HepG2 (cell line): ENCODE data around the gene SAPCD2. TPM values are rescaled to one million over a fixed set of nuclear protein-coding genes. Genes with fewer than 3 reads are reported as not detected.

ENCODE experiments used
- ATAC-seq: fragments of 200-7000 bp; cut with Tn5 transposase; 3 replicates; pipeline ENCODE4 v1.9.1; 2020; ENCODE audit warnings: mild to moderate bottlenecking, moderate library complexity
- BruUV-seq: library from RNA; stranded (reverse); fragments of 400-500 nt; replicated peaks from 2 replicates; lab custom pipeline; 2021; lab: Mats Ljungman, UMichigan
- CTCF ChIA-PET: fragments of 300-600 bp; formaldehyde crosslinking; extraction: SDS; loops from one replicate; lab custom pipeline; 2021; ENCODE audit warnings: low total read pairs, inconsistent platforms, low intra/inter-chr PET ratio; lab: Yijun Ruan, JAX
- POLR2A ChIA-PET: fragments of 350-600 bp; sonication (Branson Sonifier 250); formaldehyde crosslinking; loops from one replicate; lab custom pipeline; 2020; ENCODE audit warnings: antibody characterized with exemption, inconsistent platforms; lab: Yijun Ruan, JAX
- DNase-seq: peaks from one replicate; pipeline ENCODE4 v3.0.0-alpha.2; 2015; ENCODE audit warnings: low spot score
- FAIRE-seq: peaks from 3 replicates; lab custom pipeline; 2011; peaks lifted over from hg19 to GRCh38; lab: Jason Lieb, UNC
- H2AFZ ChIP-seq: one replicate; pipeline ENCODE4 v1.6.1; 2011; ENCODE audit warnings: low read length, inconsistent platforms
- H3K27ac ChIP-seq: fragments of 300-600 bp; 3 replicates; pipeline ENCODE4 v1.8.0; 2011; ENCODE audit warnings: mixed run types, mild to moderate bottlenecking, mixed read lengths, low read length, inconsistent platforms; ENCODE audit not compliant: insufficient read depth; ENCODE audit errors: extremely low read length
- H3K27me3 ChIP-seq, 2 experiments: fragments of 200-600 bp in 1 of 2; 2 replicates in 1 of 2; 3 replicates in 1 of 2; pipeline versions ENCODE4 v1.6.0 to v1.8.0; 2011; ENCODE audit warnings: low read length in 2 of 2, mild to moderate bottlenecking in 2 of 2, moderate library complexity in 2 of 2, inconsistent platforms in 1 of 2; ENCODE audit not compliant: insufficient read depth in 2 of 2, control insufficient read depth in 1 of 2
- H3K36me3 ChIP-seq, 2 experiments: fragments of 200-600 bp in 1 of 2; replicated peaks in 1 of 2; 2 replicates in 1 of 2; 3 replicates in 1 of 2; pipeline versions ENCODE4 v1.5.1 to v1.8.0; 2011; ENCODE audit warnings: low read length in 2 of 2, inconsistent platforms in 1 of 2; ENCODE audit not compliant: insufficient read depth in 2 of 2, control insufficient read depth in 1 of 2
- H3K4me1 ChIP-seq: 2 replicates; pipeline ENCODE4 v1.5.1; 2012; ENCODE audit warnings: low read length, inconsistent platforms; ENCODE audit not compliant: insufficient read depth
- H3K4me2 ChIP-seq: 2 replicates; pipeline ENCODE4 v1.6.0; 2011; ENCODE audit warnings: low read depth, low read length, inconsistent platforms
- H3K4me3 ChIP-seq, 3 experiments: fragments of 200-600 bp in 1 of 3; sonication (generic), shearing (Covaris generic) in 1 of 3; replicated peaks in 1 of 3; 2 replicates each; pipeline ENCODE4 v1.5.1; 2011 to 2016; ENCODE audit warnings: low read length in 3 of 3, inconsistent platforms in 2 of 3, low read depth in 2 of 3, mild to moderate bottlenecking in 2 of 3, control low read depth in 1 of 3, mixed read lengths in 1 of 3; ENCODE audit not compliant: insufficient read depth in 1 of 3
- H3K79me2 ChIP-seq: one replicate; pipeline ENCODE4 v1.6.1; 2011; ENCODE audit warnings: low read length, inconsistent platforms; ENCODE audit not compliant: insufficient read depth
- H3K9ac ChIP-seq: 2 replicates; pipeline ENCODE4 v1.6.0; 2011; ENCODE audit warnings: mild to moderate bottlenecking, low read depth, low read length, inconsistent platforms; ENCODE audit not compliant: insufficient read depth
- H3K9me3 ChIP-seq: 2 replicates; pipeline ENCODE4 v1.5.1; 2012; ENCODE audit warnings: mild to moderate bottlenecking, low read length
- H4K20me1 ChIP-seq: 2 replicates; pipeline ENCODE4 v1.6.0; 2011; ENCODE audit warnings: inconsistent platforms, mild to moderate bottlenecking, low read length, moderate library complexity; ENCODE audit not compliant: insufficient read depth
- ETV5 ChIP-seq: IDR thresholded peaks from 2 replicates; pipeline ENCODE4 v1.6.1; 2018; ENCODE audit warnings: missing biosample characterization, missing genetic modification reagents, inconsistent platforms, borderline replicate concordance
- MXD1 ChIP-seq: sonication (generic); formaldehyde crosslinking; IDR thresholded peaks from 2 replicates; pipeline ENCODE4 v1.4.0; 2020; ENCODE audit warnings: mild to moderate bottlenecking, missing genetic modification reagents
- NFIB ChIP-seq: sonication (generic); formaldehyde crosslinking; IDR thresholded peaks from 2 replicates; pipeline ENCODE4 v1.9.0; 2021; ENCODE audit warnings: missing genetic modification reagents, mild to moderate bottlenecking, borderline replicate concordance
- PAF1 ChIP-seq: IDR thresholded peaks from 2 replicates; pipeline ENCODE4 v1.6.1; 2016; ENCODE audit warnings: missing genetic modification reagents, missing compliant biosample characterization
- SIN3A ChIP-seq: IDR thresholded peaks from 2 replicates; pipeline ENCODE4 v1.6.1; 2011; ENCODE audit warnings: low read depth, mild to moderate bottlenecking, control low read depth, low read length, borderline replicate concordance
- ZNF556 ChIP-seq: sonication (generic); formaldehyde crosslinking; IDR thresholded peaks from 2 replicates; pipeline ENCODE4 v1.4.0; 2020; ENCODE audit warnings: mild to moderate bottlenecking, missing genetic modification reagents, borderline replicate concordance
- ZSCAN25 ChIP-seq: sonication (generic); formaldehyde crosslinking; IDR thresholded peaks from 2 replicates; pipeline ENCODE4 v1.8.0; 2022; ENCODE audit warnings: mild to moderate bottlenecking, missing genetic modification reagents
- WGBS: methylation state at CpG from one replicate; pipeline ENCODE4 v1.1.6; 2017; ENCODE audit warnings: low lambda C conversion rate; 5-methylcytosine and 5-hydroxymethylcytosine counted together
- in situ Hi-C: cut with HindIII; loops from 2 replicates; pipeline ENCODE4 v1.10.0; 2017; ENCODE audit warnings: low pct_unique_long_range_greater_than_20kb; ENCODE audit not compliant: extremely low pct_ligation_motif_present
- intact Hi-C: fragments of 100-400 bp; cut with micrococcal nuclease; formaldehyde crosslinking; loops from one replicate; pipeline ENCODE4 v1.10.0; 2022; ENCODE audit not compliant: unreplicated experiment
- polyA plus RNA-seq, 8 experiments: library from polyadenylated mRNA; depleted of rRNA in 3 of 8; stranded (reverse) in 7 of 8; unstranded in 1 of 8; fragments of >200 nt; fragmentation: Illumina TruSeq in 4 of 8; extraction: Trizol in 4 of 8; gene quantifications; 2 replicates each; pipeline versions ENCODE4 v1.2.1 to v1.2.3, GENCODE V29; 2011 to 2016; ENCODE audit warnings: low read depth in 4 of 8, missing spikeins in 1 of 8, mixed read lengths in 1 of 8; ENCODE audit not compliant: insufficient read depth in 1 of 8
- total RNA-seq, 5 experiments: library from RNA; depleted of rRNA; stranded (reverse); fragments of >200 nt; fragmentation: Illumina TruSeq; extraction: Trizol; gene quantifications; 2 replicates each; pipeline ENCODE4 v1.2.3, GENCODE V29; 2016; ENCODE audit warnings: low read depth in 1 of 5
- TF ChIP-seq, protein P1 (sequence below): sonication (generic); formaldehyde crosslinking; IDR thresholded peaks from 2 replicates; pipeline ENCODE4 v1.4.0; 2020; ENCODE audit warnings: mild to moderate bottlenecking, missing genetic modification reagents, borderline replicate concordance
- TF ChIP-seq, protein P2 (sequence below): sonication (generic); formaldehyde crosslinking; IDR thresholded peaks from 2 replicates; pipeline ENCODE4 v1.4.0; 2020; ENCODE audit warnings: missing genetic modification reagents
- TF ChIP-seq, protein P3 (sequence below): sonication (generic); formaldehyde crosslinking; IDR thresholded peaks from 2 replicates; pipeline ENCODE4 v1.5.1; 2020; ENCODE audit warnings: mild to moderate bottlenecking, missing genetic modification reagents, moderate library complexity
- TF ChIP-seq, protein P4 (sequence below): sonication (generic); formaldehyde crosslinking; IDR thresholded peaks from 2 replicates; pipeline ENCODE4 v1.5.1; 2020; ENCODE audit warnings: missing genetic modification reagents, mild to moderate bottlenecking, borderline replicate concordance

The SAPCD2 gene
- total and polyA plus RNA-seq, 2 of the 13 experiments (the other 11 are each of a cell fraction or from before 2014, with no cell fraction given) = 21.9 to 42.8 TPM

GRCh38 chr9:137030538-137031527 is 39.5 kb downstream of the SAPCD2 start:
- Histone ChIP-seq H3K27me3 (peaks cover 0 to 19% of the 10 kb centered on the region in 2 experiments; a peak in 2 of 5 replicates), H3K4me2 (peak overlapping the region; percentile 95), H3K36me3 (no peaks in the 10 kb centered on the region), H3K9me3 (no peaks in the 10 kb centered on the region), H4K20me1 (no peaks in the 10 kb centered on the region), H2AFZ (no peak overlapping the region), H3K4me3 (peak overlapping the region in 1 of 3 experiments; percentile 35; a peak in 1 of 6 replicates), H3K4me1 (peaks cover 83% of the 10 kb centered on the region), H3K9ac (no peak overlapping the region), H3K79me2 (no peaks in the 10 kb centered on the region), H3K27ac (no peak overlapping the region)
- intact Hi-C loops = no loop called here
- BruUV-seq = no TSS peak
- POLR2A ChIA-PET = no interaction called here
- CTCF ChIA-PET = no interaction called here
- ATAC-seq = no peak
- FAIRE-seq = no peak
- no peak for DNase-seq
- 58% methylated on average over 16 of the region's 65 CpGs for WGBS
- in situ Hi-C loops = loop anchor here (5.0 to 10.0 kb wide), 2 partner anchors 84 to 186 kb away; partner anchors contain the start of genes AJM1, C8G and PHPT1
- TF ChIP-seq ZNF556 (CRISPR knock-in tag) (no peak), SIN3A (no peak), PAF1 (no peak), ZSCAN25 (CRISPR knock-in tag) (peak; percentile 84), MXD1 (CRISPR knock-in tag) (no peak), NFIB (CRISPR knock-in tag) (0 out of 2 replicates have a peak, but pooled peaks have one; percentile 50), ETV5 (CRISPR knock-in tag) (0 out of 2 replicates have a peak, but pooled peaks have one; percentile 23)
- TF ChIP-seq, protein P1, sequence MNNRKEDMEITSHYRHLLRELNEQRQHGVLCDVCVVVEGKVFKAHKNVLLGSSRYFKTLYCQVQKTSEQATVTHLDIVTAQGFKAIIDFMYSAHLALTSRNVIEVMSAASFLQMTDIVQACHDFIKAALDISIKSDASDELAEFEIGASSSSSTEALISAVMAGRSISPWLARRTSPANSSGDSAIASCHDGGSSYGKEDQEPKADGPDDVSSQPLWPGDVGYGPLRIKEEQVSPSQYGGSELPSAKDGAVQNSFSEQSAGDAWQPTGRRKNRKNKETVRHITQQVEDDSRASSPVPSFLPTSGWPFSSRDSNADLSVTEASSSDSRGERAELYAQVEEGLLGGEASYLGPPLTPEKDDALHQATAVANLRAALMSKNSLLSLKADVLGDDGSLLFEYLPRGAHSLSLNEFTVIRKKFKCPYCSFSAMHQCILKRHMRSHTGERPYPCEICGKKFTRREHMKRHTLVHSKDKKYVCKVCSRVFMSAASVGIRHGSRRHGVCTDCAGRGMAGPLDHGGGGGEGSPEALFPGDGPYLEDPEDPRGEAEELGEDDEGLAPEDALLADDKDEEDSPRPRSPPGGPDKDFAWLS (CRISPR knock-in tag) = no peak
- TF ChIP-seq, protein P2, sequence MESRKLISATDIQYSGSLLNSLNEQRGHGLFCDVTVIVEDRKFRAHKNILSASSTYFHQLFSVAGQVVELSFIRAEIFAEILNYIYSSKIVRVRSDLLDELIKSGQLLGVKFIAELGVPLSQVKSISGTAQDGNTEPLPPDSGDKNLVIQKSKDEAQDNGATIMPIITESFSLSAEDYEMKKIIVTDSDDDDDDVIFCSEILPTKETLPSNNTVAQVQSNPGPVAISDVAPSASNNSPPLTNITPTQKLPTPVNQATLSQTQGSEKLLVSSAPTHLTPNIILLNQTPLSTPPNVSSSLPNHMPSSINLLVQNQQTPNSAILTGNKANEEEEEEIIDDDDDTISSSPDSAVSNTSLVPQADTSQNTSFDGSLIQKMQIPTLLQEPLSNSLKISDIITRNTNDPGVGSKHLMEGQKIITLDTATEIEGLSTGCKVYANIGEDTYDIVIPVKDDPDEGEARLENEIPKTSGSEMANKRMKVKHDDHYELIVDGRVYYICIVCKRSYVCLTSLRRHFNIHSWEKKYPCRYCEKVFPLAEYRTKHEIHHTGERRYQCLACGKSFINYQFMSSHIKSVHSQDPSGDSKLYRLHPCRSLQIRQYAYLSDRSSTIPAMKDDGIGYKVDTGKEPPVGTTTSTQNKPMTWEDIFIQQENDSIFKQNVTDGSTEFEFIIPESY (CRISPR knock-in tag) = peak; percentile 46; the same call in 1 of the 2 replicates
- TF ChIP-seq, protein P3, sequence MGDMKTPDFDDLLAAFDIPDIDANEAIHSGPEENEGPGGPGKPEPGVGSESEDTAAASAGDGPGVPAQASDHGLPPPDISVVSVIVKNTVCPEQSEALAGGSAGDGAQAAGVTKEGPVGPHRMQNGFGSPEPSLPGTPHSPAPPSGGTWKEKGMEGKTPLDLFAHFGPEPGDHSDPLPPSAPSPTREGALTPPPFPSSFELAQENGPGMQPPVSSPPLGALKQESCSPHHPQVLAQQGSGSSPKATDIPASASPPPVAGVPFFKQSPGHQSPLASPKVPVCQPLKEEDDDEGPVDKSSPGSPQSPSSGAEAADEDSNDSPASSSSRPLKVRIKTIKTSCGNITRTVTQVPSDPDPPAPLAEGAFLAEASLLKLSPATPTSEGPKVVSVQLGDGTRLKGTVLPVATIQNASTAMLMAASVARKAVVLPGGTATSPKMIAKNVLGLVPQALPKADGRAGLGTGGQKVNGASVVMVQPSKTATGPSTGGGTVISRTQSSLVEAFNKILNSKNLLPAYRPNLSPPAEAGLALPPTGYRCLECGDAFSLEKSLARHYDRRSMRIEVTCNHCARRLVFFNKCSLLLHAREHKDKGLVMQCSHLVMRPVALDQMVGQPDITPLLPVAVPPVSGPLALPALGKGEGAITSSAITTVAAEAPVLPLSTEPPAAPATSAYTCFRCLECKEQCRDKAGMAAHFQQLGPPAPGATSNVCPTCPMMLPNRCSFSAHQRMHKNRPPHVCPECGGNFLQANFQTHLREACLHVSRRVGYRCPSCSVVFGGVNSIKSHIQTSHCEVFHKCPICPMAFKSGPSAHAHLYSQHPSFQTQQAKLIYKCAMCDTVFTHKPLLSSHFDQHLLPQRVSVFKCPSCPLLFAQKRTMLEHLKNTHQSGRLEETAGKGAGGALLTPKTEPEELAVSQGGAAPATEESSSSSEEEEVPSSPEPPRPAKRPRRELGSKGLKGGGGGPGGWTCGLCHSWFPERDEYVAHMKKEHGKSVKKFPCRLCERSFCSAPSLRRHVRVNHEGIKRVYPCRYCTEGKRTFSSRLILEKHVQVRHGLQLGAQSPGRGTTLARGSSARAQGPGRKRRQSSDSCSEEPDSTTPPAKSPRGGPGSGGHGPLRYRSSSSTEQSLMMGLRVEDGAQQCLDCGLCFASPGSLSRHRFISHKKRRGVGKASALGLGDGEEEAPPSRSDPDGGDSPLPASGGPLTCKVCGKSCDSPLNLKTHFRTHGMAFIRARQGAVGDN (CRISPR knock-in tag) = peak; percentile 44
- TF ChIP-seq, protein P4, sequence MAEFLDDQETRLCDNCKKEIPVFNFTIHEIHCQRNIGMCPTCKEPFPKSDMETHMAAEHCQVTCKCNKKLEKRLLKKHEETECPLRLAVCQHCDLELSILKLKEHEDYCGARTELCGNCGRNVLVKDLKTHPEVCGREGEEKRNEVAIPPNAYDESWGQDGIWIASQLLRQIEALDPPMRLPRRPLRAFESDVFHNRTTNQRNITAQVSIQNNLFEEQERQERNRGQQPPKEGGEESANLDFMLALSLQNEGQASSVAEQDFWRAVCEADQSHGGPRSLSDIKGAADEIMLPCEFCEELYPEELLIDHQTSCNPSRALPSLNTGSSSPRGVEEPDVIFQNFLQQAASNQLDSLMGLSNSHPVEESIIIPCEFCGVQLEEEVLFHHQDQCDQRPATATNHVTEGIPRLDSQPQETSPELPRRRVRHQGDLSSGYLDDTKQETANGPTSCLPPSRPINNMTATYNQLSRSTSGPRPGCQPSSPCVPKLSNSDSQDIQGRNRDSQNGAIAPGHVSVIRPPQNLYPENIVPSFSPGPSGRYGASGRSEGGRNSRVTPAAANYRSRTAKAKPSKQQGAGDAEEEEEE (CRISPR knock-in tag) = no peak
